ENCODE results near the gene COMP.

The COMP gene

DNA sequence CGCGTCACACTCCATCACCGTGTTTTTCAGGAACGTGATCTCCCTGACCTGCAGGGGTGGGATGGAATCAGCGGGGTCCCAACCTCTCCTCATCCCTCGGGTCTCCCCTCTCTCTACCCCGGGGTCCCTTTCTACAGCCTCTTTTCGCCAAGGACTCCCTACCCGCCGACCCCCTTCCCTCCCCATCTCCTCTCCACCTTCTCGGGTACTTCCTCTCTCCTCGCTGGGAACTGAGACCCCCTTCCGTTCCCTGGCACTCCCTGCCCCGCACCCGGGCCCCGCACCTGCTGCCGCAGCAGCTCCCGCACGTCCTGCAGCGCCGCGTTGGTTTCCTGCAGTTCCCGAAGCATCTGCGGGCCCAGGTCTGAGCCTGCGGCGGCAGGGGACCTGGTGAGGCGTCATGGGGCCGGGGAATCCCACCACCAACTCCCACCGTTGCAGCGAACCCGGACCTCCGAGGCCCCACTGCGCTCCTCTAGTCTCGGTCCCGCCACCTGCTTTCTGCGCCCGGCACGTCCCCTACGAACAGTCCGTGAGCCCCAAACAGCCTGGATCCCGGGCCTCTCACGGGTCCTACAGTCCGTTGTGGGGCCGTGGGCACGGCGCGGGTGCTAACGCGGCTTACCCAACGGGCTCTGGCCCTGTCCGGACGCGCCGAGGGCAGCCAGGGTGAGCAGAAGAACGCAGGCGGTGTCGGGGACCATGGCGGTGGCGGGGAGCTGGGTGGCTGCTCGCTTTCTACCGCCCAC is at the start of gene COMP:
COMP (minus strand) TSS at position 740 of the 749 bp plus-strand sequence; CDS start at position 704, 36 bp downstream.
- Histone ChIP-seq H3K36me3 (ENCODE audit: insufficient read depth, low read length) (no peaks in the 10 kb centered on the region), H3K27ac (no peak within 1 kb of the TSS), H3K4me3 (peak within 1 kb of the TSS; percentile 63), H3K9me3 (ENCODE audit: low read depth, low read length) (no peaks in the 10 kb centered on the region), H3K9ac (ENCODE audit: insufficient read length) (no peak within 1 kb of the TSS)
- no peak for TF ChIP-seq FOXP2 (optimal IDR thresholded peaks at IDR 0.05; ENCODE audit: control extremely low read depth, extremely low read length, insufficient read depth)
- TF ChIP-seq EZH2 (IDR thresholded peaks at IDR 0.05): peak; percentile 88
- TF ChIP-seq POLR2AphosphoS5 (IDR thresholded peaks at IDR 0.05; ENCODE audit: borderline replicate concordance, low read depth, low read length): no peak
- no peak for DNase-seq (ENCODE audit: low read depth, low spot score)

DNA sequence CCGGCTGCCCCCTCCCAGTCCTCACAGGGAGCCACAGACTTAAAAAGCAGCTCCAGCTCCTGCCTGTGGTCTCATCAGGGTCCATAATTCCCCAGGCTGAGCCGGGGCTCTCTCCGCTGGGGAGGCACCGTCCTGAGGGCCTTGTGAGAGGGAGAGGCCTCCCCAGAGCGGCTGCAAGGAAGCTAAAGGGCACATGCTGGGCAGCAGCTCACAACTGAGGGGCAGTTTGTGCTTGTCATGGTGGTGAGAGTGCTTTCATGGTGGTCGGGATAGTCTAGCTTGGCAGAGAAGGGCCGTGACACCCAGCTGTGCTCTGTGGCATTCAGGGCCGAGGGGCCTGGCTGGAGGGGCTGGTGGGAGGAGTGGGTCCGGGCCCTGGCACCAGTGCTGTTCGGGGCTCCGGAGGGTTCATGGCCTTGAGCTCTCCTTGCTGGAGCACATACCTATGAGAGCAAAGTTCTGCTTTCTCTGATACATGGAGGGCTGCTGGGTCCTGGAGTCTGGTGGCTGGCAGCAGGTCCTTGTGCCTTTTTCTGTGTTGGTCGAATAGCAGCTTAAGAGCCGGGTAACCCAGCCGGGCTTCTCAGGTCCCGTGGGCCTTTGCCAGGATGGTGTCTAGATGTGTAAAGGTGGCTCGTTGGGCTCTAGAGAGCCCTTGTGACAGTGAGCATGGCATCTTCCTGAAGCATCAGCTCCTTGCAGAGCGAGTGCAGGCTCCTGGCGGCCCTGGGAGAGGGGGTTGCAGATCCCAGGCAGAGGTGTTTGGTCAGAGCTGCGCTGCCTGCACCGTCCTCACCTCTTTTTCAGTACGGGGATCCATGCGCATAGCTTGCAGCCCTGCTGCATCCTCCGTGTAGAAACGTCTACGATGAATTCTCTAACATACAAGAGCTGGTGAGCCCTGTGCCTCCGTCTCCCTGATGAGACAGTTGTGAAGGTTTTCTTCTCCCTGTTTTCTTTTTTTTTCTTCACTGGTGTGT is 49.5 kb upstream of the COMP start:
- H3K4me3 ChIP-seq: no peak overlapping the region
- H3K9ac ChIP-seq (ENCODE audit: insufficient read length): no peak overlapping the region
- peaks cover 19% of the 10 kb centered on the region for H3K36me3 ChIP-seq (ENCODE audit: insufficient read depth, low read length)
- H3K9me3 ChIP-seq (ENCODE audit: low read depth, low read length): no peaks in the 10 kb centered on the region
- DNase-seq (ENCODE audit: low read depth, low spot score): no peak
- TF ChIP-seq FOXP2 (optimal IDR thresholded peaks at IDR 0.05; ENCODE audit: control extremely low read depth, extremely low read length, insufficient read depth) (no peak), POLR2AphosphoS5 (IDR thresholded peaks at IDR 0.05; ENCODE audit: borderline replicate concordance, low read depth, low read length) (no peak), EZH2 (IDR thresholded peaks at IDR 0.05) (no peak)
- H3K27ac ChIP-seq: no peak overlapping the region

GRCh38 chr19:18839465-18840287 is 48.6 kb upstream of the COMP start:
- Histone ChIP-seq H3K9me3 (ENCODE audit: low read depth, low read length) (no peaks in the 10 kb centered on the region), H3K36me3 (ENCODE audit: insufficient read depth, low read length) (peaks cover 28% of the 10 kb centered on the region), H3K9ac (ENCODE audit: insufficient read length) (no peak overlapping the region), H3K27ac (no peak overlapping the region), H3K4me3 (no peak overlapping the region)
- no peak for TF ChIP-seq FOXP2 (optimal IDR thresholded peaks at IDR 0.05; ENCODE audit: control extremely low read depth, extremely low read length, insufficient read depth)
- TF ChIP-seq EZH2 (IDR thresholded peaks at IDR 0.05): no peak
- TF ChIP-seq POLR2AphosphoS5 (IDR thresholded peaks at IDR 0.05; ENCODE audit: borderline replicate concordance, low read depth, low read length): no peak
- no peak for DNase-seq (ENCODE audit: low read depth, low spot score)

- Histone ChIP-seq H3K36me3 (ENCODE audit: insufficient read depth, low read length) (peaks cover 42% of the 10 kb centered on the region), H3K9ac (ENCODE audit: insufficient read length) (peak overlapping the region; percentile 98), H3K27ac (no peak overlapping the region), H3K4me3 (peak overlapping the region; percentile 80), H3K9me3 (ENCODE audit: low read depth, low read length) (no peaks in the 10 kb centered on the region)
- TF ChIP-seq POLR2AphosphoS5 (IDR thresholded peaks at IDR 0.05; ENCODE audit: borderline replicate concordance, low read depth, low read length) (no peak), EZH2 (IDR thresholded peaks at IDR 0.05) (no peak), FOXP2 (optimal IDR thresholded peaks at IDR 0.05; ENCODE audit: control extremely low read depth, extremely low read length, insufficient read depth) (no peak)
- no peak for DNase-seq (ENCODE audit: low read depth, low spot score)
These were observed 43.5 kb upstream of the COMP start for GRCh38 chr19:18834644-18834984.

DNA sequence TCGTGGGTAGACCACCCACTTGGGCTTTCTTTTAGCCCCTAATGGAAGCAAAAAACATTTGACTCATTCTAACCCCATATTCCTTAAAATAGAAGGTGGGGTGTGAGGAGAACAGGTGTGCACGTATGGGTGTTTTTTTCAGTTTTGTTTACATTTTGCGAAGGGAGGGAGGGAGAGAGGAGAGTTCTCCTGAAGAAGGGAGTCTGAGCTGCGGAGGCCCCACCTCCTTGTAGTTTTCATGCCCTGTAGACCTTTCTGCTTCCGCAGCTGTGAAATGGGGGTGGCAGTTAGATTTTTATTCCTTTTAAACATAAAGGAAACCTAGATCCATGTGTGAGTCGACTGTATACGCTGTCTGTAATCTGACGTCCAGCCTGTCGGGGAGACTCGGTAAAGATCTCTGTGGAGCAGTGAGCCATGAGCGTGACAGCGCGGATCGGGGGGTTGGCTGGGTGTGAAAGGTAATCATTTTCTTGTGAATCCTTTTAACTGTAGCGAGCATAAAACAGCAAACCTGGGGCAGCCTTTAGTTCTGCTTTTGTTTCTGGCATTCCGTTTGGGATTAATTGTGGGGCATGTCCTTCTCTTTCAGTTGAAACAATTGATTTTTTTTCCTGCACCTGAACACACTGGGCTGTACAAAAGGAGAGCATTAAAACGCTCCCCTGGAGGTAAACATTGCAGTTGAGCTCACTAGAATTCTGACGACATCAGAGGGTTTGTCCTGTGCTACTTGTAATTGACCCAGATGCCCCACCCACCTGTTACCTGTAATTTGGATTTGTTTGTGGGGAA is 42.9 kb upstream of the COMP start:
- Histone ChIP-seq H3K36me3 (ENCODE audit: insufficient read depth, low read length) (peaks cover 42% of the 10 kb centered on the region), H3K9me3 (ENCODE audit: low read depth, low read length) (no peaks in the 10 kb centered on the region), H3K27ac (no peak overlapping the region), H3K4me3 (peak overlapping the region; percentile 80), H3K9ac (ENCODE audit: insufficient read length) (peak overlapping the region; percentile 98)
- no peak for DNase-seq (ENCODE audit: low read depth, low spot score)
- TF ChIP-seq EZH2 (IDR thresholded peaks at IDR 0.05): no peak
- no peak for TF ChIP-seq POLR2AphosphoS5 (IDR thresholded peaks at IDR 0.05; ENCODE audit: borderline replicate concordance, low read depth, low read length)
- TF ChIP-seq FOXP2 (optimal IDR thresholded peaks at IDR 0.05; ENCODE audit: control extremely low read depth, extremely low read length, insufficient read depth): no peak

GRCh38 chr19:18833141-18833476 is 42.0 kb upstream of the COMP start:
- H3K36me3 ChIP-seq (ENCODE audit: insufficient read depth, low read length): peaks cover 37% of the 10 kb centered on the region
- H3K9me3 ChIP-seq (ENCODE audit: low read depth, low read length): no peaks in the 10 kb centered on the region
- DNase-seq (ENCODE audit: low read depth, low spot score): no peak
- TF ChIP-seq FOXP2 (optimal IDR thresholded peaks at IDR 0.05; ENCODE audit: control extremely low read depth, extremely low read length, insufficient read depth) (no peak), EZH2 (IDR thresholded peaks at IDR 0.05) (no peak), POLR2AphosphoS5 (IDR thresholded peaks at IDR 0.05; ENCODE audit: borderline replicate concordance, low read depth, low read length) (no peak)
- peak overlapping the region; percentile 98 for H3K9ac ChIP-seq (ENCODE audit: insufficient read length)
- H3K4me3 ChIP-seq: peak overlapping the region; percentile 80
- no peak overlapping the region for H3K27ac ChIP-seq

All from SK-N-MC (cell line).